NCI-H345 treated with DMSO at 0.1 percent for 48 hours (cell line): Measurements from ENCODE around the gene MAP2K5.

Experiments
- DNase-seq: peaks from one replicate; lab custom pipeline; 2025; ENCODE audit not compliant: unreplicated experiment; lab: John Stamatoyannopoulos, UW

The MAP2K5 gene

GRCh38 chr15:67801926-67802914, 259.7 kb downstream of the MAP2K5 start:
- no peak for DNase-seq

DNA sequence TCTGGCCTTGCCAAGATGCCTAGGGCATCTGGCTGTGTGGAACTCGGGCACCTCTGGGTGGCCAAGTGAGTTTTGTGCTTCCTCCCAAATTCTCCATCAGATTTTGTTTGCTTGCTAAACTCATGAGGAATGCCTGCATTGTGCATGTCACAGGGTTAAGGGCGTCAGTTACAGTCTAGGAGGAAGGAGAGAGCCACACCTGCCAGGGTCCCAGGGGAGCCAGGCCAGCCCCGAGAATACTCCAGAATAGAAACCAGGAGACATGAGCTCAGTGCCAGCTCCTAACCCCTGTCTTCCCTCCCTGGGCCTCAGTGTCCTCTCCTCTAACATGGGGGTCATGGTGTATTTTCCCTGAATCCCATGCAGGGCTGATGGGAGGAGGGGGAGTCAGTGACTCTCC, 260.8 kb downstream of the MAP2K5 start:
- no peak for DNase-seq

- DNase-seq, result no peak
Measured at GRCh38 chr15:67803996-67804843, 261.7 kb downstream of the MAP2K5 start.

- DNase-seq, result no peak
Measured at GRCh38 chr15:67805008-67805665, 262.6 kb downstream of the MAP2K5 start.

GRCh38 chr15:67805666-67806516, 263.4 kb downstream of the MAP2K5 start:
- no peak for DNase-seq

DNA sequence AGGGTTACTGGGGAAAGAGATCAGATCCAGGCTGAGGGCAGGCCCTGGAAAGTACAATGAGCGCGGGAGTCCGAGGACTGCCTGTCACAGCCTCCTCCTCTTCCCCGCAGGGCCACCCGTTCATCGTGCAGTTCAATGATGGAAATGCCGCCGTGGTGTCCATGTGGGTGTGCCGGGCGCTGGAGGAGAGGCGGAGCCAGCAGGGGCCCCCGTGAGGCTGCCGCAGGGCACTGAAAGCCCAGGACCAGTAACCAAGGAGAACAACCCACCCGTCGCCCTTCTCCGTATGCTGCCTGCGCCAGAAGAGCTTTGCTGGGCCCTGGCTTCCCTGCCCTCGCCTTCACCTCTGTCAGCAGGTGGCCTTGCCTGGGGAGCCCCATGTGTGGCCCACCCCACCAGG, 264.0 kb downstream of the MAP2K5 start:
- no peak for DNase-seq

DNA sequence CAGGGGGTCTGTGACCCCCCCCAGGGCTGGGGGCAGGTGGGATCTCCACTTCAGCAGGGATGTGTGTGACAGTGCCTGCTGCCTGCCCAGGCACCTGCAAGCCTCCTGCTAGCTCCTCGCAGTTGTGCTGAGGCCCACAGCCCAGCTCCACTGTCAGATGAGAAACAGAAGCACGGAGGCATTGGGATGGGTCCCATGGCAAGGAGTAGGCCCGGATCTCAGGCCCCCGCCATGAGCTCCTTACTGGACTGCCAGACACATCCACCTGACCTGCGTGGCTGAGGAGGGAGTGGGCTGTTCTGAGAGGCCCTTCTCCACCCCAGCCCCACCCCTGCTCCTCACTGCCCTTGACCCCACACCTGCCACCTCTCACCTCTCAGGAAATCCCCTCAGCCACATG, 264.6 kb downstream of the MAP2K5 start:
- DNase-seq, result no peak

- DNase-seq, result no peak
Measured at GRCh38 chr15:67807836-67808235, 265.3 kb downstream of the MAP2K5 start.

DNA sequence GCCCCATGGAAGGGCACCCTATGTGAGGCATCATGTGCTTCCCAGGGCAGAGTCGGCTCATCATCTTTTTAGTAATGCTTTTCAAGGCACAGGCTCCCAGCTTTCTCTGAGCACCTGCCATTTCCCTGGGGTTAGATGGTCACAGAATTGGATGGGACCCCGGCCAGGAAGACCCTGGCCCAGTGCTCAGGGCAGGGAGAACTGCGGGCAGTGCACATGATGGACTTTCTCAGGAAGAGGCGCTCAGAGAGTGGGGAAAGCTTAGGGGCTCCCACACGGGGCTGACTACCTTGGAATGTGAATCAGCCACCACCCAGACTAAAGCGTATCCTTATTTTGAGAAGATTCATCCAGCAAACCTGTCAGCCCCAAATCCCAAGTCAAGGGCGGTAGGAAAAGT, 266.3 kb downstream of the MAP2K5 start:
- no peak for DNase-seq

DNA sequence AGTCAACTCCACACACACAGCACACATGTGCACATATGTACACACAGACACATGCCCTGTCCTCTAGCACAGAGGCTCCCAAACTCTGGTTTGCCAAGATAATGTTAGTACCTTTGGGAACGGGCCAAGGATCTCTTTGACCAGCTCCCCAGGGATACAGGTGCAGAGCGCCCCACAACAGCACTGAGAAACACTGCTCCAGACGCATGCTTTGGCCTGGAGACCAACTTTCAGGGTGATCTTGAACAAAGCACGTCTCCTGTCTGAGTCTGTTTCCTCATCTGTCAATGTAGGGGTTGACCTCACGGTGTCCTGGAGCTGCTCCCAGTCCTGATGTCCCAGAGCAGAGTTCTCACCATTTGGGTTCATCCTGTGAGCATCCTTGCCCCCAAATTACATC, 266.9 kb downstream of the MAP2K5 start:
- no peak for DNase-seq

GRCh38 chr15:67809866-67810265, 267.4 kb downstream of the MAP2K5 start:
- no peak for DNase-seq

GRCh38 chr15:67812241-67812644, 269.7 kb downstream of the MAP2K5 start:
- DNase-seq, result no peak

DNA sequence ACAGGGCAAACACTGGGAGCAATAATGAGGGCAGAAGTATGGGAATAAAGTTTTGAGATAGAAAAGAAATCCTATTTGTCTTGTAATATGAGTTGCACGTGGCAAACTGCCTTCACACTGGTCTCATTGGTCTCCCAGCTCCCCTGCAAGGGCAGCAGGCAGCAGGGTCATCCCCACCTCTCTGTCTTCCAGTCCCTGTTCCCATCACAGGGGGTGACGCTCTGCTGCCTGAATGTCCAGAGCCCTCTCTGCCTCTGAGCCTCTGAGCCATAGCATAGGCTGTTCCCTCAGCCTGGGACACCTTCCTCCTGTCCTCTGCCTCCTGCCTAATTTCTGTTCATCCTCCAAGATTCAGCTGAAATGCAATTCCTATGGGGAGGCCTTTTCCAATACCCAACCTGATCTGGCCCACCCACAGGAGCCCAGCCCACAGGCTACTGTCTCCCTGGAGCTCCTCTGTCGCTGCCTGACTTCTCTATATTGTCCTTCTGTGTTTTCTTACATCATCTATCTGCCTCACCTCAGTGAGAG, 270.7 kb downstream of the MAP2K5 start:
- DNase-seq, result no peak

GRCh38 chr15:67815036-67815592, 272.6 kb downstream of the MAP2K5 start:
- DNase-seq, result no peak

GRCh38 chr15:67816668-67817067, 274.2 kb downstream of the MAP2K5 start:
- no peak for DNase-seq

GRCh38 chr15:67818464-67818863, 276.0 kb downstream of the MAP2K5 start:
- no peak for DNase-seq

GRCh38 chr15:67819636-67820035, 277.1 kb downstream of the MAP2K5 start:
- no peak for DNase-seq

DNA sequence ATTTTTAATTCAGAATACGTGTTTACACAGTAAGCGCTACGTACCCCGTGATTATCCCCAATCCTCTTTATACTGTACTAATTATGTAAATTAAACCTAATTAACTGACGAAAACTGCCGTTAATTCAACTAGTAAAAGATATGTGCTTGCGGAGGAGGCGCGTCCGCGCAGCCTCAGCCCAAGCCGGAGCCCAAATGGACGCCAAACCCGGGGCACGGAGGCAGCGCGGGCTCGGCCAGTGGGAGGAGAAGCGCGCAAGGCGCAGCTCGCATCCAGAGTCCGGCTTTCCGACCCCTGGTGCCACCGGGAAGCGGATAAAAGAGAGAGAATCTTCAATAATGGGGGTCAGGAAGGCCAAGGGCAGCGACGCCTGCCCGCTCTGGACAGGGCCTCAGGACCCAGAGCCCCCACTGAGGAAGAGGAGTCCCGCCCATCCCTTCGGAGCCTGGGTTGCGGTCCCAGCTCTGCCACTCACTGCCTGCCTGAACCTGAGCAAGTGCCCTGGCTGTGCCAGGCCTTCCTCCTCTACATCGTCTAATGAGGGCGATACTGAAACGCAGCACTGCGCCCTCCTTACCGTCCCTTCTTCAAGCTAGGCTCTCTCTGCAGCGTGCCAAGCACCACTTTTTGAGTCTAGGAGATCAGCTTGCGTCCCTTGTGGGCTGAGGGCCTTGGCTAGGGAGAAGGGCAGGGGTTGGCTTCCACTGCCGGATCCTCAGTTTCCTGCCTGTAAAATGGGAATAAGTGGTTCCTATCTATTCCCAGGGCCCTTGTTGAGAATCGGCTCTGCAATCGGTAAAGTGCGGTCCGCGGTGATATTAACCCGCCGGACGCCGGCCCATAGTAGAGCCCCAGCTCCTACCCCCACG, 277.9 kb downstream of the MAP2K5 start:
- DNase-seq, result no peak
